ENCODE measurements around the gene VDR.
A peak's percentile ranks its signal among the peaks of the same experiment; 100 is the strongest.

The VDR gene

GRCh38 chr12:47892819-47893218 lies 12.0 kb downstream of the VDR start:
- DNase-seq (ENCODE audit: low read depth), result no peak

GRCh38 chr12:47891356-47891755 lies 13.4 kb downstream of the VDR start:
- no peak for DNase-seq (ENCODE audit: low read depth)

- DNase-seq (ENCODE audit: low read depth), result no peak
Observed at GRCh38 chr12:47889040-47889439, 15.8 kb downstream of the VDR start.

- DNase-seq (ENCODE audit: low read depth), result no peak
Observed at GRCh38 chr12:47888153-47888819, 16.5 kb downstream of the VDR start.

GRCh38 chr12:47887529-47887928 lies 17.3 kb downstream of the VDR start:
- no peak for DNase-seq (ENCODE audit: low read depth)

- no peak for DNase-seq (ENCODE audit: low read depth)
Observed at GRCh38 chr12:47886510-47887240, 18.1 kb downstream of the VDR start.

- DNase-seq (ENCODE audit: low read depth), result no peak
Observed at GRCh38 chr12:47885566-47885965, 19.2 kb downstream of the VDR start.

GRCh38 chr12:47885012-47885501 lies 19.7 kb downstream of the VDR start:
- peak; percentile 21 for DNase-seq (ENCODE audit: low read depth)

- no peak for DNase-seq (ENCODE audit: low read depth)
Observed at GRCh38 chr12:47884501-47884900, 20.3 kb downstream of the VDR start.

- no peak for DNase-seq (ENCODE audit: low read depth)
Observed at GRCh38 chr12:47883663-47884195, 21.1 kb downstream of the VDR start.

GRCh38 chr12:47882781-47883546 lies 21.8 kb downstream of the VDR start:
- DNase-seq (ENCODE audit: low read depth), result no peak

GRCh38 chr12:47881826-47882427 lies 22.9 kb downstream of the VDR start:
- no peak for DNase-seq (ENCODE audit: low read depth)

GRCh38 chr12:47881051-47881450 lies 23.7 kb downstream of the VDR start:
- no peak for DNase-seq (ENCODE audit: low read depth)

GRCh38 chr12:47878918-47879481 lies 25.8 kb downstream of the VDR start:
- DNase-seq (ENCODE audit: low read depth), result no peak

- DNase-seq (ENCODE audit: low read depth), result no peak
Observed at GRCh38 chr12:47878293-47878917, 26.4 kb downstream of the VDR start.

- DNase-seq (ENCODE audit: low read depth), result no peak
Observed at GRCh38 chr12:47877081-47877480, 27.7 kb downstream of the VDR start.

GRCh38 chr12:47876440-47876960 lies 28.3 kb downstream of the VDR start:
- DNase-seq (ENCODE audit: low read depth), result no peak

GRCh38 chr12:47875746-47876439 lies 28.9 kb downstream of the VDR start:
- no peak for DNase-seq (ENCODE audit: low read depth)

GRCh38 chr12:47874316-47874715 lies 30.5 kb downstream of the VDR start:
- no peak for DNase-seq (ENCODE audit: low read depth)

- no peak for DNase-seq (ENCODE audit: low read depth)
Observed at GRCh38 chr12:47870175-47870781, 34.5 kb downstream of the VDR start.

All from stimulated activated CD8-positive, alpha-beta memory T cell treated with anti-CD3 and anti-CD28 coated beads, Interleukin-12 subunit alpha, Interleukin-12 subunit beta, amount 100 ng/mL, for 4 hours (primary cell).